NCI-H2196 (cell line): ENCODE results near the gene GPR4.
"Not testable (repeated sequence)": the region's sequence is repeated elsewhere in the genome, so short reads cannot be mapped to it uniquely, and the experiment has no call there.

Experiments
- DNase-seq: peaks from one replicate; lab custom pipeline; 2025; ENCODE audit not compliant: unreplicated experiment; lab: John Stamatoyannopoulos, UW

The GPR4 gene

GRCh38 chr19:45601524-45602374 is at the start of gene GPR4:
Gene GPR4 (minus strand): TSS chr19:45602212. CDS start chr19:45591866, 10,346 bp downstream.
- DNase-seq = no peak

GRCh38 chr19:45650722-45651121 is 48.7 kb upstream of the GPR4 start:
- no peak for DNase-seq

- DNase-seq = no peak
These were observed 44.3 kb upstream of the GPR4 start for GRCh38 chr19:45646345-45646698.

GRCh38 chr19:45645631-45646344 is 43.8 kb upstream of the GPR4 start:
- DNase-seq = peak; percentile 90

GRCh38 chr19:45645068-45645630 is 43.1 kb upstream of the GPR4 start:
- peak; percentile 85 for DNase-seq

- DNase-seq = no peak
These were observed 42.1 kb upstream of the GPR4 start for GRCh38 chr19:45643927-45644771.

GRCh38 chr19:45643024-45643926 is 41.3 kb upstream of the GPR4 start:
- peak; percentile 82 for DNase-seq

GRCh38 chr19:45641274-45642105 is 39.5 kb upstream of the GPR4 start:
- DNase-seq = peak; percentile 97

- peak; percentile 59 for DNase-seq
These were observed 38.8 kb upstream of the GPR4 start for GRCh38 chr19:45640849-45641273.

- DNase-seq = peak; percentile 28
These were observed 37.1 kb upstream of the GPR4 start, which contains the start of gene EML2 for GRCh38 chr19:45638930-45639729. Gene EML2 (minus strand): TSS chr19:45639397. CDS start chr19:45639376, 21 bp downstream.

- DNase-seq = no peak
These were observed 36.1 kb upstream of the GPR4 start for GRCh38 chr19:45637890-45638667.

GRCh38 chr19:45636902-45637301 is 34.9 kb upstream of the GPR4 start:
- DNase-seq = no peak

GRCh38 chr19:45636275-45636674 is 34.3 kb upstream of the GPR4 start:
- no peak for DNase-seq

GRCh38 chr19:45632468-45633196 is 30.6 kb upstream of the GPR4 start:
- peak; percentile 88 for DNase-seq

GRCh38 chr19:45630463-45630862 is 28.5 kb upstream of the GPR4 start:
- DNase-seq = no peak

GRCh38 chr19:45629704-45630103 is 27.7 kb upstream of the GPR4 start:
- no peak for DNase-seq

- DNase-seq = not testable (repeated sequence)
These were observed 26.2 kb upstream of the GPR4 start for GRCh38 chr19:45628219-45628618.
